Stimulated activated CD4-positive, alpha-beta T cell treated with anti-CD3 and anti-CD28 coated beads, Interleukin-12 subunit alpha, Interleukin-12 subunit beta, amount 100 ng/mL, for 24 hours (primary cell): ENCODE results near the gene MLANA.
"Not testable (repeated sequence)": the region's sequence is repeated elsewhere in the genome, so short reads cannot be mapped to it uniquely, and the experiment has no call there.

ENCODE experiments used
- DNase-seq, 2 experiments: peaks; one replicate each; pipeline ENCODE4 v3.0.0-alpha.2; 2020; ENCODE audit warnings: low read depth in 2 of 2

Gene MLANA

GRCh38 chr9:5869315-5870019, 21.2 kb upstream of the MLANA start:
- DNase-seq: peak in 1 of 2 experiments; percentile 21

GRCh38 chr9:5870020-5870339, 20.7 kb upstream of the MLANA start:
- no peak for DNase-seq

- no peak for DNase-seq
Measured at GRCh38 chr9:5870691-5871090, 20.0 kb upstream of the MLANA start.

- no peak for DNase-seq
Measured at GRCh38 chr9:5871785-5872184, 18.9 kb upstream of the MLANA start.

- DNase-seq: no peak
Measured at GRCh38 chr9:5872511-5872910, 18.2 kb upstream of the MLANA start.

- no peak for DNase-seq
Measured at GRCh38 chr9:5873439-5873838, 17.2 kb upstream of the MLANA start.

GRCh38 chr9:5874048-5874447, 16.6 kb upstream of the MLANA start:
- no peak for DNase-seq

- no peak for DNase-seq
Measured at GRCh38 chr9:5876026-5876425, 14.7 kb upstream of the MLANA start.

- DNase-seq: no peak
Measured at GRCh38 chr9:5876711-5877110, 14.0 kb upstream of the MLANA start.

- DNase-seq: no peak
Measured at GRCh38 chr9:5879419-5880181, 11.1 kb upstream of the MLANA start.

- not testable (repeated sequence) for DNase-seq
Measured at GRCh38 chr9:5882244-5883012, 8.3 kb upstream of the MLANA start.

- no peak for DNase-seq
Measured at GRCh38 chr9:5884191-5884590, 6.5 kb upstream of the MLANA start.

- peak; percentile 62 to 84 for DNase-seq
Measured at GRCh38 chr9:5886114-5886939, 4.4 kb upstream of the MLANA start.

GRCh38 chr9:5892456-5893133, 1.9 kb downstream of the MLANA start:
- DNase-seq: no peak

- DNase-seq: no peak
Measured at GRCh38 chr9:5893134-5893505, 2.4 kb downstream of the MLANA start.

GRCh38 chr9:5893591-5894236, 3.0 kb downstream of the MLANA start:
- DNase-seq: no peak

- no peak for DNase-seq
Measured at GRCh38 chr9:5894237-5894959, 3.7 kb downstream of the MLANA start.

GRCh38 chr9:5895782-5896181, 5.1 kb downstream of the MLANA start:
- no peak for DNase-seq

GRCh38 chr9:5896863-5897262, 6.2 kb downstream of the MLANA start:
- no peak for DNase-seq

- no peak for DNase-seq
Measured at GRCh38 chr9:5897851-5898250, 7.2 kb downstream of the MLANA start.
